Fibroblast of the aortic adventitia (primary cell): ENCODE data around the gene ADGRB3. TPM values are rescaled to one million over a fixed set of nuclear protein-coding genes. Genes with fewer than 3 reads are reported as not detected.
A peak's percentile ranks its signal among the peaks of the same experiment; 100 is the strongest.

Source experiments
- DNase-seq: peaks from one replicate; pipeline ENCODE4 v3.0.0-alpha.2; 2010; ENCODE audit warnings: low read depth
- H3K4me3 ChIP-seq: 2 replicates; pipeline ENCODE4 v1.5.1; 2011; ENCODE audit warnings: low read depth, mild to moderate bottlenecking, control low read depth, low read length, moderate library complexity
- CTCF ChIP-seq: IDR thresholded peaks from 2 replicates; pipeline ENCODE4 v1.5.1; 2011; ENCODE audit warnings: mild to moderate bottlenecking, low read length, control low read depth, inconsistent platforms; ENCODE audit not compliant: insufficient read depth
- total RNA-seq: library from RNA; depleted of rRNA; stranded (reverse); fragments of >200 nt; gene quantifications from 2 replicates; pipeline ENCODE4 v1.2.3, GENCODE V29; 2012; ENCODE audit warnings: low replicate concordance

Gene ADGRB3
- total RNA-seq, 1 donor, result 1.4 TPM

GRCh38 chr6:69232496-69232895, 597.4 kb downstream of the ADGRB3 start:
- TF ChIP-seq CTCF, result no peak
- DNase-seq, result no peak
- no peak overlapping the region for H3K4me3 ChIP-seq

GRCh38 chr6:69232911-69233448, 597.9 kb downstream of the ADGRB3 start:
- TF ChIP-seq CTCF, result no peak
- H3K4me3 ChIP-seq, result no peak overlapping the region
- DNase-seq, result peak; percentile 55

- H3K4me3 ChIP-seq, result no peak overlapping the region
- TF ChIP-seq CTCF, result no peak
- DNase-seq, result no peak
Observed at GRCh38 chr6:69238067-69238466, 603.0 kb downstream of the ADGRB3 start.

DNA sequence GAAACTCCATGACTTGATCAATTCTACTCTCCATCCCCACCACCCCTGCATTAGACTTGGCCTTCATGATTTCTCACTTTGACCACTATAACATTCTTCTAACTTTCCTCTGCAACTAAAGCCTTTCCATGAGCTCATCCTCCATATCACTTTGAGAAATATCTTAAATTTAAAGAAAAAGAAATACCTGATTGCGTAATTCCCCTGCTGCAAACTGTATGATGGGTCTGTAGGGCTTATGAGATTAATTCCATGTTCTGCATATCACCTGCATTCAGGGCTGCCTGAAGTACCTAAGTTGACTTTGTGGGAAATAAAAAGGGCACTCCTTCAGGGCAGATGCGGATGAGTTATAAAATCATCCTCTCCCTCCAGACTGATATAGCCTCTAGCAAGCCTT, 611.9 kb downstream of the ADGRB3 start:
- H3K4me3 ChIP-seq, result no peak overlapping the region
- DNase-seq, result no peak
- no peak for TF ChIP-seq CTCF

- TF ChIP-seq CTCF, result no peak
- no peak for DNase-seq
- H3K4me3 ChIP-seq, result no peak overlapping the region
Observed at GRCh38 chr6:69261010-69261409, 625.9 kb downstream of the ADGRB3 start.

- no peak for DNase-seq
- no peak for TF ChIP-seq CTCF
- no peak overlapping the region for H3K4me3 ChIP-seq
Observed at GRCh38 chr6:69263297-69263696, 628.2 kb downstream of the ADGRB3 start.

DNA sequence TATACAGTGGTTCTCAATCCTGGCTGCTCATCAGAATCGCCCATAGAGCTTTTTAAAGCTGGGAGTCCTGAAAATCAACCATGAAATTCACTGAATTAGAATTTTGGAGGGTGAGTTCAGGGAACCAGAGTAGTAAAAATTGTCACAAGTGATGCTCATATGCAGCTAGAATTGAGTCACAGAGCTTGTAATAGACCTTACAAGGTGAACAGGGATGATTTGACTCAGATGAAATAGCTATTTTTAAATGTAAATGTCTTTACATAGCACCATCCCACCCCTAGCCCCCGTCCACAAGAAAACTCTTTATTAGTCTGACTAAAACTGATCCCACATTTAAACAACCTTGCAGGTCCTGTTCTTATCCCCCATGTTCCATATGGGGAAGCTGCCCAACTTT, 630.0 kb downstream of the ADGRB3 start:
- no peak for DNase-seq
- H3K4me3 ChIP-seq, result no peak overlapping the region
- TF ChIP-seq CTCF, result no peak
